ENCODE data around the gene VTI1A. TPM values are rescaled to one million over a fixed set of nuclear protein-coding genes. Genes with fewer than 3 reads are reported as not detected.

The VTI1A gene
- total RNA-seq, 1 experiment from 2014 or later, result 22.0 TPM

DNA sequence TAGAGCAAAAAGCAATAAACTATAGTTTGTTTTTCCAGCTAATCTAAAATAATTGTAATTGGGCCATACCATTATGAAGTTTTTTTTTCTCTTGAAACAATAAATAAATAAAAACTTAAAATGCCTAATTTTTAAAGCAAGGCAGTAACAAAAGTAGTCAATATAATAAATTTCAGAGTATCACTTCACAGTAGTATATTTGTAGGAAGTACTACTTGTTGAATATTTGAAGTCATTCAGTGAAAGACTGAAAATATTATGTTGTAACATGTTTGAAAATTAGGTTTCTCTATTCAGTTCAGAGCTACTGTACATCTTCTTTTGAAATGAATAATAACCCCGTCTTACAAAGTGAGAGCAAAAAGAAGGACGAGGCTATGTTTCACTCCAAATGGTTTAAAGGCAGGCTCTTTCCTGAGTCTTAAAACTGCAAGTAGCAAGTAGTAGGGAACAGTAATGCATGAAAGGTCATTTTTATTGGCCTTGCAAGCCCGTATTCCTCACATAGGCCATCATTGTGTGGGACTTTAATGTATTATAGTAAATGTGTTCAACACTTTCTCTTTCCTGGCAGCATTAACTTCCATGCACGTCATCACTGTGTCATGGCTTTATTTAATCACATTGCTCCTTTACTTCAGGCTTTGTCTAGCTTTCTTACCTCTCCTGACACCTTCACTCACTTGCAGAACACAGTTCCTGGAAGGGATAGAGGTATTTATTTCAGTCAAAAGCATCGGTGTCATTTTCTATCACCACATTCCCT, 141.4 kb downstream of the VTI1A start:
- no peak for DNase-seq
- no peak overlapping the region for H3K14ac ChIP-seq (ENCODE audit: insufficient read depth, low read length)

More for the DNA sequence above, 141.4 kb downstream of the VTI1A start:
- H3K9me3 Mint-ChIP-seq, result no peaks in the 10 kb centered on the region
- Histone ChIP-seq H3K4ac (ENCODE audit: low read depth, low read length) (no peak overlapping the region), H4K20me1 (ENCODE audit: control insufficient read depth, insufficient read depth, insufficient read length) (no peaks in the 10 kb centered on the region), H2AK5ac (ENCODE audit: insufficient read length, low read length) (no peak overlapping the region), H3K23me2 (ENCODE audit: insufficient read length, low read depth, low read length, poor library complexity, severe bottlenecking) (no peaks in the 10 kb centered on the region), H3K9me3 (ENCODE audit: control insufficient read depth, low read depth, low read length) (no peaks in the 10 kb centered on the region), H3K27me3 (ENCODE audit: insufficient read depth, low read length) (no peaks in the 10 kb centered on the region), H2BK5ac (ENCODE audit: insufficient read length, low read length) (no peak overlapping the region), H4K5ac (ENCODE audit: insufficient read length, low read depth, low read length) (no peak overlapping the region), H3K27ac (ENCODE audit: insufficient read length, low read depth, low read length) (no peak overlapping the region), H3K18ac (ENCODE audit: insufficient read length, low read depth, low read length) (no peak overlapping the region), H3T11ph (ENCODE audit: low read length) (no peak overlapping the region), H3K56ac (ENCODE audit: insufficient read length, low read depth, low read length) (no peak overlapping the region), H2BK15ac (ENCODE audit: low read depth, low read length) (no peak overlapping the region), H2BK12ac (ENCODE audit: insufficient read length, low read depth, low read length) (no peak overlapping the region), H3K4me2 (ENCODE audit: insufficient read depth, insufficient read length, low read length) (no peak overlapping the region), H2AFZ (ENCODE audit: low read length) (no peak overlapping the region), H3K23ac (ENCODE audit: insufficient read length, low read depth, low read length) (no peak overlapping the region), H4K8ac (replicated peaks; ENCODE audit: insufficient read length, low read depth, low read length) (no peak overlapping the region), H3K79me2 (ENCODE audit: insufficient read depth, low read length) (no peaks in the 10 kb centered on the region), H4K91ac (ENCODE audit: insufficient read length, low read depth, low read length) (no peak overlapping the region), H3K9ac (ENCODE audit: extremely low read depth, insufficient read length, low read length) (no peak overlapping the region), H2BK20ac (ENCODE audit: low read depth, low read length, poor library complexity, severe bottlenecking) (no peak overlapping the region), H2BK120ac (ENCODE audit: low read depth, low read length, poor library complexity, severe bottlenecking) (no peak overlapping the region), H3K4me1 (ENCODE audit: insufficient read depth, low read length) (peaks cover 4% of the 10 kb centered on the region; the same call in 1 of the 2 replicates), H3K79me1 (ENCODE audit: insufficient read depth, low read depth, low read length, poor library complexity, severe bottlenecking) (no peaks in the 10 kb centered on the region)
- peaks cover 0 to 3% (median 0%) of the 10 kb centered on the region in 3 experiments; a peak in 1 of 7 replicates for H3K36me3 Mint-ChIP-seq (ENCODE audit: insufficient read depth in 1 of 3, low read depth in 3 of 3)
- no peak overlapping the region for H3K4me3 Mint-ChIP-seq
- no peaks in the 10 kb centered on the region for H3K27me3 Mint-ChIP-seq (ENCODE audit: low read depth)
- H3K27ac Mint-ChIP-seq, result peak overlapping the region in 1 of 3 experiments; percentile 63; a peak in 1 of 7 replicates
- no peak for TF ChIP-seq CTCF (conservative IDR thresholded peaks at IDR 0.05)
- peaks cover 45 to 46% of the 10 kb centered on the region in 2 experiments for H3K4me1 Mint-ChIP-seq
- WGBS (ENCODE audit: extremely low coverage, insufficient read length, low lambda C conversion rate), result no CpG with 5 or more reads among the region's 5 CpGs

Measured in H9 (cell line).